ENCODE measurements around the gene FASTKD3.
A peak's percentile ranks its signal among the peaks of the same experiment; 100 is the strongest.

FASTKD3 gene

GRCh38 chr5:7878381-7878873, 9.6 kb upstream of the FASTKD3 start:
- no peak for DNase-seq (ENCODE audit: low spot score)

- no peak for DNase-seq (ENCODE audit: low spot score)
Observed at GRCh38 chr5:7877851-7878250, 9.0 kb upstream of the FASTKD3 start.

GRCh38 chr5:7876867-7877266, 8.0 kb upstream of the FASTKD3 start:
- peak; percentile 49 for DNase-seq (ENCODE audit: low spot score)

GRCh38 chr5:7875151-7875550, 6.3 kb upstream of the FASTKD3 start:
- DNase-seq (ENCODE audit: low spot score), result no peak

GRCh38 chr5:7874639-7875038, 5.8 kb upstream of the FASTKD3 start:
- DNase-seq (ENCODE audit: low spot score), result no peak

- no peak for DNase-seq (ENCODE audit: low spot score)
Observed at GRCh38 chr5:7873216-7873615, 4.4 kb upstream of the FASTKD3 start.

GRCh38 chr5:7872517-7873130, 3.8 kb upstream of the FASTKD3 start:
- DNase-seq (ENCODE audit: low spot score), result no peak

- no peak for DNase-seq (ENCODE audit: low spot score)
Observed at GRCh38 chr5:7871653-7872052, 2.8 kb upstream of the FASTKD3 start.

GRCh38 chr5:7869474-7870136, 774 bp upstream of the FASTKD3 start:
- DNase-seq (ENCODE audit: low spot score), result peak; percentile 53

GRCh38 chr5:7868427-7868772, 431 bp downstream of the FASTKD3 start:
- no peak for DNase-seq (ENCODE audit: low spot score)

GRCh38 chr5:7867260-7867659, 1.6 kb downstream of the FASTKD3 start:
- no peak for DNase-seq (ENCODE audit: low spot score)

GRCh38 chr5:7866196-7866595, 2.6 kb downstream of the FASTKD3 start:
- DNase-seq (ENCODE audit: low spot score), result no peak

- DNase-seq (ENCODE audit: low spot score), result no peak
Observed at GRCh38 chr5:7857926-7858632, 10.8 kb downstream of the FASTKD3 start.

- no peak for DNase-seq (ENCODE audit: low spot score)
Observed at GRCh38 chr5:7857361-7857760, 11.5 kb downstream of the FASTKD3 start.

- peak; percentile 36 for DNase-seq (ENCODE audit: low spot score)
Observed at GRCh38 chr5:7856855-7857254, 12.0 kb downstream of the FASTKD3 start.

GRCh38 chr5:7855611-7856010, 13.2 kb downstream of the FASTKD3 start:
- no peak for DNase-seq (ENCODE audit: low spot score)

- DNase-seq (ENCODE audit: low spot score), result no peak
Observed at GRCh38 chr5:7852988-7853387, 15.8 kb downstream of the FASTKD3 start.

- DNase-seq (ENCODE audit: low spot score), result no peak
Observed at GRCh38 chr5:7852542-7852941, 16.3 kb downstream of the FASTKD3 start.

- no peak for DNase-seq (ENCODE audit: low spot score)
Observed at GRCh38 chr5:7851617-7852289, 17.1 kb downstream of the FASTKD3 start.

GRCh38 chr5:7851240-7851592, 17.6 kb downstream of the FASTKD3 start:
- no peak for DNase-seq (ENCODE audit: low spot score)

- DNase-seq (ENCODE audit: low spot score), result peak; percentile 60
Observed at GRCh38 chr5:7850395-7851239, 18.2 kb downstream of the FASTKD3 start, which contains the start of gene CFAP90. Gene CFAP90 (minus strand): TSS chr5:7851133. CDS start chr5:7851021, 112 bp downstream.
